Calu3 (cell line): ENCODE data around the gene RHBDD1. TPM values are rescaled to one million over a fixed set of nuclear protein-coding genes. Genes with fewer than 3 reads are reported as not detected.

ENCODE experiments used
- BruUV-seq: library from RNA; stranded (reverse); fragments of 400-500 nt; replicated peaks from 2 replicates; lab custom pipeline; 2021; lab: Mats Ljungman, UMichigan
- CTCF ChIA-PET: fragments of 300-600 bp; sonication (Branson Sonifier 250); formaldehyde crosslinking; loops from one replicate; lab custom pipeline; 2022; ENCODE audit warnings: antibody characterized with exemption; lab: Charles Lee
- DNase-seq: peaks from one replicate; pipeline ENCODE4 v3.0.0; 2022
- H3K27ac Mint-ChIP-seq: one replicate; pipeline ENCODE4 v1.8.0; 2022; ENCODE audit warnings: mixed read lengths; ENCODE audit not compliant: unreplicated experiment
- H3K27me3 Mint-ChIP-seq: one replicate; pipeline ENCODE4 v1.8.0; 2022; ENCODE audit warnings: mixed read lengths; ENCODE audit not compliant: unreplicated experiment
- H3K36me3 Mint-ChIP-seq: one replicate; pipeline ENCODE4 v1.8.0; 2022; ENCODE audit warnings: mild to moderate bottlenecking, moderate library complexity, mixed read lengths; ENCODE audit not compliant: insufficient read depth, unreplicated experiment
- H3K4me1 Mint-ChIP-seq: one replicate; pipeline ENCODE4 v1.8.0; 2022; ENCODE audit warnings: mild to moderate bottlenecking, low read depth, mixed read lengths; ENCODE audit not compliant: unreplicated experiment
- H3K4me3 Mint-ChIP-seq: one replicate; pipeline ENCODE4 v1.8.0; 2022; ENCODE audit warnings: mild to moderate bottlenecking, low read depth, moderate library complexity, mixed read lengths; ENCODE audit not compliant: unreplicated experiment
- H3K9me3 Mint-ChIP-seq: one replicate; pipeline ENCODE4 v1.8.0; 2022; ENCODE audit warnings: low read depth, mixed read lengths; ENCODE audit not compliant: unreplicated experiment
- intact Hi-C: fragments of 100-400 bp; cut with micrococcal nuclease; formaldehyde crosslinking; loops from one replicate; pipeline ENCODE4 v1.10.0; 2022; ENCODE audit not compliant: unreplicated experiment
- total RNA-seq: library from RNA; stranded (reverse); gene quantifications from 2 replicates; pipeline ENCODE4 v1.2.3, GENCODE V29; 2022
- TF ChIP-seq, protein P1 (sequence below): fragments of 200-600 bp; IDR thresholded peaks from one replicate; pipeline ENCODE4 v1.8.0; 2022; ENCODE audit warnings: antibody characterized with exemption; ENCODE audit not compliant: unreplicated experiment

The RHBDD1 gene
- total RNA-seq, 1 experiment from 2014 or later = 28.7 TPM

DNA sequence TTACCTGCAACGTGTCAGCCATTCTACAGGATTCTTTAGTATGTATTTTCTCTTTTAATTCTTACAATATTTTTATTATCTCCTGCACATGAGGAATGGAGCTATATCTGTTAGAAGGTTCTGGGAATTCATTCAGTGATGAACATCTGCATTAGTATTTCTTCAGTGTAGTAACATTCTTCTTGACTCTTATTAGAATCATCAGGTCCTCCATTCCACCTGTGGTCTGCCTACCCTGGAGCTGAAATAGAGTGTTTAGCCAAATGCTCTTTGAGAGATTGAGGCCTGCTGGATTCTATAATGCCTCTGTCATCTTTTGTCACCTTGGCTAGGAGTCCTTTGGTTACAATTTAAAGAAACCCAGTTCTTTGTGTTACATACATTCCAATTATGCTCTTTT lies 54.4 kb downstream of the RHBDD1 start:
- H3K9me3 Mint-ChIP-seq = no peaks in the 10 kb centered on the region
- no peaks in the 10 kb centered on the region for H3K27me3 Mint-ChIP-seq
- H3K4me1 Mint-ChIP-seq = no peaks in the 10 kb centered on the region
- TF ChIP-seq, protein P1, sequence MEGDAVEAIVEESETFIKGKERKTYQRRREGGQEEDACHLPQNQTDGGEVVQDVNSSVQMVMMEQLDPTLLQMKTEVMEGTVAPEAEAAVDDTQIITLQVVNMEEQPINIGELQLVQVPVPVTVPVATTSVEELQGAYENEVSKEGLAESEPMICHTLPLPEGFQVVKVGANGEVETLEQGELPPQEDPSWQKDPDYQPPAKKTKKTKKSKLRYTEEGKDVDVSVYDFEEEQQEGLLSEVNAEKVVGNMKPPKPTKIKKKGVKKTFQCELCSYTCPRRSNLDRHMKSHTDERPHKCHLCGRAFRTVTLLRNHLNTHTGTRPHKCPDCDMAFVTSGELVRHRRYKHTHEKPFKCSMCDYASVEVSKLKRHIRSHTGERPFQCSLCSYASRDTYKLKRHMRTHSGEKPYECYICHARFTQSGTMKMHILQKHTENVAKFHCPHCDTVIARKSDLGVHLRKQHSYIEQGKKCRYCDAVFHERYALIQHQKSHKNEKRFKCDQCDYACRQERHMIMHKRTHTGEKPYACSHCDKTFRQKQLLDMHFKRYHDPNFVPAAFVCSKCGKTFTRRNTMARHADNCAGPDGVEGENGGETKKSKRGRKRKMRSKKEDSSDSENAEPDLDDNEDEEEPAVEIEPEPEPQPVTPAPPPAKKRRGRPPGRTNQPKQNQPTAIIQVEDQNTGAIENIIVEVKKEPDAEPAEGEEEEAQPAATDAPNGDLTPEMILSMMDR = no peak
- BruUV-seq = no TSS peak
- no peak overlapping the region for H3K27ac Mint-ChIP-seq
- no peak overlapping the region for H3K4me3 Mint-ChIP-seq
- H3K36me3 Mint-ChIP-seq = no peaks in the 10 kb centered on the region
- intact Hi-C loops = no loop called here
- CTCF ChIA-PET = no interaction called here
- no peak for DNase-seq

DNA sequence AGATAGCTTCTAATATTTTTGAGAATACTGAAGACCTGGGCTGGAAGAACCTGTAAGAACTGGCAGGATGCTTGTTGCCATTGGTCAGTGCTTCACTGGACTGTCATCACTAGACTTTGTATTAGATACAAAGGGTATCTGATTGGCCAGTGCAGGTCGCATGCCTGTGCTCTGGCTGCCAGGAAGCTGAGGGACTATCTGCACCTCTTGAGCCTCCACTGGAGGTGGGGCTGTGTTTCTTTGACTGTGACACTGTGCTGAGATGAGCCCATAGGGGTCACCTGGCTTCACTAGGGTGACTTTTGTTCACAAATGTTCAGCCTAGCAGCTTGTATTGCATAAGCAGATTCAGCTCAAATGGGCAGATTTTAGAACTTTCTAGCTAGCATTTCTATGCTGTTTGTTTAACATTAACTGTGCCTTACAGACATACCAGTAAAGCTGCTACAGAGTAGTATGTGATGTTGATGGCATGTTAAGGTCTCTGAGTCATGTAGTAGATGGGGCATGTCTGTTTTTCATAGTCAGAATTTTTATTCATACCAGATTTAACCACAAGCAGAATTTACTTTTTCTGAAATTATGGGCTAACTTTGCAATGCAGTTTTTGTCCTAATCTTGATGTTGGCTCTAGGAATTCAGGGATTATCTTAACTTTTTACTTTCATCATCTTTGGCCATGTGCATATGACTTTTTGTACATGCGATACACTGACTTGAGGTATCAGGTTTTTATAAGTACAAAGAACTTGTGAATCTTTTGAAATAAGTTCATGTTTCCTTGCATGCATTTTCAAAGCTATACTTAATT lies 56.1 kb downstream of the RHBDD1 start:
- no TSS peak for BruUV-seq
- DNase-seq = no peak
- TF ChIP-seq, protein P1 = no peak
- no peaks in the 10 kb centered on the region for H3K27me3 Mint-ChIP-seq
- H3K36me3 Mint-ChIP-seq = no peaks in the 10 kb centered on the region
- H3K9me3 Mint-ChIP-seq = no peaks in the 10 kb centered on the region
- H3K4me3 Mint-ChIP-seq = no peak overlapping the region
- H3K4me1 Mint-ChIP-seq = no peaks in the 10 kb centered on the region
- intact Hi-C loops = no loop called here
- no peak overlapping the region for H3K27ac Mint-ChIP-seq
- CTCF ChIA-PET = no interaction called here

DNA sequence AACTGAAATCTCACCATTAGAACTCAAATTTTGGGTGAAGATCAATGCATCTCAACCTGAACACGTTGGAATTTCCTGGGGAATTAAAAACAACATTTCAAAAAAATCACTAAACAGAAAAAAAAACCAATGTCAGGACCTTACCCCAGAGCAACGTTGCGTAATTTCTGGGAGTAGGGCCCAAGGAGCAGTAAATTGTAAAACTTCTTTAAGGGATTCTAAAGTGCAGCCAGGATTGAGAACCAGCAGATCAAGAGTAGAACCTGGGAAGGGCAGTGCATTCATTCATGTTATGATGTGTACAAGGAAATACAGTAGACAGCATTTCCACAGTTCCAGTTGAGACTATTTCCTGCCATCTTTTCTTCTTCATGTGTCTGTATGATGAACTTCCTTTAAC lies 56.9 kb downstream of the RHBDD1 start:
- CTCF ChIA-PET = no interaction called here
- no peaks in the 10 kb centered on the region for H3K36me3 Mint-ChIP-seq
- H3K9me3 Mint-ChIP-seq = no peaks in the 10 kb centered on the region
- DNase-seq = no peak
- intact Hi-C loops = no loop called here
- TF ChIP-seq, protein P1 = no peak
- H3K4me3 Mint-ChIP-seq = no peak overlapping the region
- no peaks in the 10 kb centered on the region for H3K4me1 Mint-ChIP-seq
- BruUV-seq = no TSS peak
- H3K27ac Mint-ChIP-seq = no peak overlapping the region
- H3K27me3 Mint-ChIP-seq = no peaks in the 10 kb centered on the region

DNA sequence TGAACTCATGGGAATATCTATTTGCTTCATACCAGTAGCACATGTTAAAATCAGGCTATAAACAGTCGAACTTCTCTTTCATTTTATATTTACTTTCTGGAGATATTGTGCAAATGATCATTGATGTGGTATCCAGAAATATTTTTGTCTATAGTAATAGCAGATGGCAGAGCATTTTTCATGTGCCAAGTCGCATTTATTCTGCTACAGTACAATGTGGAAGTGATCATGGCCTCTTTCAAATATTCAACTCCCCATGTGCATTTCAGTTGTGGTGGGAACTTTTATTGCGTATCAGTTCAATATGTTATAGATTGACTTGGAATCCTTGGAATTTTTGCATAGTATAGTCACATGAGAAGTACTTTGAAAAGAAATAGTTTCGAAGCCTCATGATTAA lies 57.4 kb downstream of the RHBDD1 start:
- Mint-ChIP-seq H3K4me3 (no peak overlapping the region), H3K4me1 (no peaks in the 10 kb centered on the region), H3K36me3 (no peaks in the 10 kb centered on the region), H3K27me3 (no peaks in the 10 kb centered on the region), H3K9me3 (no peaks in the 10 kb centered on the region), H3K27ac (no peak overlapping the region)
- BruUV-seq = no TSS peak
- CTCF ChIA-PET = no interaction called here
- intact Hi-C loops = no loop called here
- TF ChIP-seq, protein P1 = no peak
- DNase-seq = no peak
